ENCODE measurements around the gene LIPC.

GRCh38 chr15:58608129-58608590, 176.4 kb downstream of the LIPC start:
- peak; percentile 68 for TF ChIP-seq RCOR1 (IDR thresholded peaks at IDR 0.05; ENCODE audit: insufficient replicate concordance, low read length)
- TF ChIP-seq CTCF (conservative IDR thresholded peaks at IDR 0.05; ENCODE audit: low read depth, low read length): no peak
- no peak for TF ChIP-seq POLR2A (IDR thresholded peaks at IDR 0.05; ENCODE audit: low read depth, low read length)
- no peak for TF ChIP-seq RAD21 (IDR thresholded peaks at IDR 0.05; ENCODE audit: low read length)
- TF ChIP-seq MAFK (IDR thresholded peaks at IDR 0.05; ENCODE audit: low read depth, low read length): no peak
- TF ChIP-seq MXI1 (IDR thresholded peaks at IDR 0.05; ENCODE audit: borderline replicate concordance, low read depth, low read length): no peak
- TF ChIP-seq FOS (IDR thresholded peaks at IDR 0.05; ENCODE audit: low read depth, low read length): 0 out of 2 replicates have a peak, but pooled peaks have one; percentile 14
- TF ChIP-seq CHD1 (IDR thresholded peaks at IDR 0.05; ENCODE audit: low read depth, low read length): no peak
- TF ChIP-seq SMC3 (IDR thresholded peaks at IDR 0.05; ENCODE audit: low read depth, low read length): no peak
- no peak for TF ChIP-seq MAZ (IDR thresholded peaks at IDR 0.05; ENCODE audit: borderline replicate concordance, low read depth, low read length)
- TF ChIP-seq RFX5 (IDR thresholded peaks at IDR 0.05; ENCODE audit: low read depth, low read length): no peak
- TF ChIP-seq BHLHE40 (IDR thresholded peaks at IDR 0.05; ENCODE audit: low read depth, low read length): peak; percentile 37; the same call in 1 of the 2 replicates

All from IMR-90 (cell line).